GM12878 (cell line): Measurements from ENCODE around the gene IRF2.

ENCODE experiments used
- CREM ChIP-seq: IDR thresholded peaks from 2 replicates; pipeline ENCODE4 v1.6.1; 2014; ENCODE audit warnings: antibody characterized with exemption, low read depth
- CTCF ChIP-seq, 3 experiments: IDR thresholded peaks in 2 of 3; conservative IDR thresholded peaks in 1 of 3; 2 replicates each; pipeline ENCODE4 v1.5.1; 2011; ENCODE audit warnings: low read depth in 3 of 3, low read length in 3 of 3, mild to moderate bottlenecking in 3 of 3, control low read depth in 2 of 3, moderate library complexity in 2 of 3, inconsistent platforms in 1 of 3, mixed read lengths in 1 of 3; ENCODE audit not compliant: control insufficient read depth in 2 of 3, insufficient read depth in 1 of 3; ENCODE audit errors: extremely low read depth in 1 of 3
- EP300 ChIP-seq, 2 experiments: fragments of 150-350 bp in 1 of 2; IDR thresholded peaks; 2 replicates each; pipeline ENCODE4 v1.6.1; 2011 to 2012; ENCODE audit warnings: low read depth in 2 of 2, low read length in 2 of 2, borderline replicate concordance in 1 of 2, improper control_type of control experiment in 1 of 2, inconsistent platforms in 1 of 2; ENCODE audit not compliant: control insufficient read depth in 1 of 2
- HSF1 ChIP-seq: fragments of 150-350 bp; IDR thresholded peaks from 2 replicates; pipeline ENCODE4 v1.6.1; 2014; ENCODE audit warnings: mild to moderate bottlenecking, low read depth, low read length
- MTA3 ChIP-seq: IDR thresholded peaks from 2 replicates; pipeline ENCODE4 v1.6.1; 2012; ENCODE audit warnings: low read length, inconsistent platforms, borderline replicate concordance
- PBX3 ChIP-seq: IDR thresholded peaks from 2 replicates; pipeline ENCODE4 v1.6.1; 2011; ENCODE audit warnings: mild to moderate bottlenecking, low read depth, low read length, moderate library complexity; ENCODE audit not compliant: insufficient replicate concordance
- POLR2A ChIP-seq: IDR thresholded peaks from 2 replicates; pipeline ENCODE4 v1.6.1; 2011; ENCODE audit warnings: low read depth, mild to moderate bottlenecking, low read length
- POLR2AphosphoS5 ChIP-seq: IDR thresholded peaks from 2 replicates; pipeline ENCODE4 v1.6.1; 2011; ENCODE audit warnings: mild to moderate bottlenecking, low read length, inconsistent platforms
- RAD21 ChIP-seq: IDR thresholded peaks from 2 replicates; pipeline ENCODE4 v1.6.1; 2011; ENCODE audit warnings: mild to moderate bottlenecking, low read depth, low read length, moderate library complexity; ENCODE audit not compliant: insufficient read depth
- RCOR1 ChIP-seq: conservative IDR thresholded peaks from 2 replicates; pipeline ENCODE4 v1.6.1; 2012; ENCODE audit warnings: low read depth, low read length, improper control_type of control experiment
- RFX5 ChIP-seq: IDR thresholded peaks from 2 replicates; pipeline ENCODE4 v1.6.1; 2011; ENCODE audit warnings: low read depth, low read length, improper control_type of control experiment
- ZBTB33 ChIP-seq: fragments of 450-650 bp; IDR thresholded peaks from 2 replicates; pipeline ENCODE4 v1.6.1; 2017; ENCODE audit warnings: mild to moderate bottlenecking
- ZBTB40 ChIP-seq: fragments of 450-650 bp; IDR thresholded peaks from 2 replicates; pipeline ENCODE4 v1.6.1; 2016; ENCODE audit warnings: mild to moderate bottlenecking, moderate library complexity, borderline replicate concordance
- ZNF207 ChIP-seq: fragments of 450-650 bp; IDR thresholded peaks from 2 replicates; pipeline ENCODE4 v1.6.1; 2014; ENCODE audit warnings: antibody characterized with exemption, mild to moderate bottlenecking, borderline replicate concordance

- TF ChIP-seq HSF1 = no peak
- no peak for TF ChIP-seq RAD21
- no peak for TF ChIP-seq ZNF207
- TF ChIP-seq RCOR1 = no peak
- no peak for TF ChIP-seq CTCF (IDR thresholded peaks at IDR 0.05 in 2 of 3, conservative IDR thresholded peaks at IDR 0.05 in 1 of 3; ENCODE audit: control insufficient read depth in 2 of 3, extremely low read depth in 1 of 3, insufficient read depth in 1 of 3, low read depth in 3 of 3, low read length in 3 of 3)
- no peak for TF ChIP-seq CREM
- no peak for TF ChIP-seq RFX5
- no peak for TF ChIP-seq ZBTB33
- TF ChIP-seq POLR2A = no peak
- TF ChIP-seq MTA3 = no peak
- TF ChIP-seq EP300 (IDR thresholded peaks at IDR 0.05; ENCODE audit: borderline replicate concordance in 1 of 2, control insufficient read depth in 1 of 2, low read depth in 2 of 2, low read length in 2 of 2) = no peak
- TF ChIP-seq PBX3 = no peak
- TF ChIP-seq ZBTB40 = no peak
- no peak for TF ChIP-seq POLR2AphosphoS5
Measured at GRCh38 chr4:184461711-184462441, 12.5 kb downstream of the IRF2 start.
